Keratinocyte (primary cell): Measurements from ENCODE around the gene DGLUCY. TPM values are rescaled to one million over a fixed set of nuclear protein-coding genes. Genes with fewer than 3 reads are reported as not detected.
"Not testable (repeated sequence)": the region's sequence is repeated elsewhere in the genome, so short reads cannot be mapped to it uniquely, and the experiment has no call there.

Experiments
- DNase-seq: peaks from one replicate; pipeline ENCODE4 v3.0.0-alpha.2; 2011; ENCODE audit warnings: low read depth, missing footprints, low spot score
- FAIRE-seq: peaks from 2 replicates; lab custom pipeline; 2011; peaks lifted over from hg19 to GRCh38; lab: Jason Lieb, UNC
- H2AFZ ChIP-seq: 2 replicates; pipeline ENCODE4 v1.6.0; 2012; ENCODE audit warnings: low read length, control low read depth, inconsistent platforms; ENCODE audit not compliant: control insufficient read depth
- H3K27ac ChIP-seq: 2 replicates; pipeline ENCODE4 v1.5.1; 2011; ENCODE audit warnings: low read length; ENCODE audit not compliant: control insufficient read depth, insufficient read depth
- H3K27me3 ChIP-seq: 3 replicates; pipeline ENCODE4 v1.6.0; 2011; ENCODE audit warnings: low read length; ENCODE audit not compliant: control insufficient read depth, insufficient read depth; ENCODE audit errors: extremely low read depth
- H3K36me3 ChIP-seq, 2 experiments: 2 replicates in 1 of 2; 3 replicates in 1 of 2; pipeline ENCODE4 v1.5.1; 2011; ENCODE audit warnings: low read length in 2 of 2, mild to moderate bottlenecking in 1 of 2; ENCODE audit not compliant: control insufficient read depth in 2 of 2, insufficient read depth in 2 of 2; ENCODE audit errors: extremely low read depth in 1 of 2
- H3K4me1 ChIP-seq: 3 replicates; pipeline ENCODE4 v1.5.1; 2011; ENCODE audit warnings: low read length; ENCODE audit not compliant: control insufficient read depth, insufficient read depth; ENCODE audit errors: extremely low read depth
- H3K4me2 ChIP-seq: 3 replicates; pipeline ENCODE4 v1.6.0; 2011; ENCODE audit warnings: low read depth, low read length; ENCODE audit not compliant: control insufficient read depth, insufficient read depth; ENCODE audit errors: extremely low read depth
- H3K4me3 ChIP-seq, 3 experiments: fragments of 200-600 bp in 1 of 3; sonication (generic) in 1 of 3; 2 replicates in 2 of 3; 3 replicates in 1 of 3; pipeline ENCODE4 v1.5.1; 2011 to 2016; ENCODE audit warnings: low read length in 3 of 3, mild to moderate bottlenecking in 3 of 3, control low read depth in 2 of 3, inconsistent platforms in 1 of 3, low read depth in 1 of 3, mixed read lengths in 1 of 3, mixed run types in 1 of 3, moderate library complexity in 1 of 3; ENCODE audit not compliant: control insufficient read depth in 2 of 3, insufficient read depth in 2 of 3; ENCODE audit errors: extremely low read depth in 1 of 3
- H3K79me2 ChIP-seq: 2 replicates; pipeline ENCODE4 v1.6.0; 2012; ENCODE audit warnings: low read length; ENCODE audit not compliant: control insufficient read depth, insufficient read depth
- H3K9ac ChIP-seq: 3 replicates; pipeline ENCODE4 v1.6.0; 2011; ENCODE audit warnings: low read length; ENCODE audit not compliant: control insufficient read depth, insufficient read depth; ENCODE audit errors: extremely low read depth
- H3K9me1 ChIP-seq: 3 replicates; pipeline ENCODE4 v1.6.0; 2011; ENCODE audit warnings: low read length; ENCODE audit not compliant: control insufficient read depth, insufficient read depth; ENCODE audit errors: extremely low read depth
- H3K9me3 ChIP-seq: 2 replicates; pipeline ENCODE4 v1.5.1; 2012; ENCODE audit warnings: low read depth, low read length; ENCODE audit not compliant: control insufficient read depth
- H4K20me1 ChIP-seq: 3 replicates; pipeline ENCODE4 v1.6.0; 2011; ENCODE audit warnings: low read length; ENCODE audit not compliant: control insufficient read depth, insufficient read depth; ENCODE audit errors: extremely low read depth
- EZH2 ChIP-seq: IDR thresholded peaks from one replicate; pipeline ENCODE4 v1.6.1; 2012; ENCODE audit warnings: inconsistent platforms, mild to moderate bottlenecking, low read length, moderate library complexity
- dilution Hi-C: fragments of 300-500 bp; cut with MboI; formaldehyde crosslinking; loops from one replicate; pipeline ENCODE4 v1.7.0; 2020; ENCODE audit warnings: low sequenced_read_pairs; ENCODE audit not compliant: extremely low pct_ligation_motif_present
- polyA plus RNA-seq, 5 experiments: library from polyadenylated mRNA; depleted of rRNA in 3 of 5; stranded (reverse) in 3 of 5; stranded (forward) in 1 of 5; unstranded in 1 of 5; fragments of >200 nt; gene quantifications; 1 replicate in 1 of 5; 2 replicates in 3 of 5; 3 replicates in 1 of 5; pipeline versions ENCODE4 v1.2.1 to v1.2.3, GENCODE V29; 2011 to 2012; ENCODE audit warnings: missing spikeins in 2 of 5, low read depth in 1 of 5, low replicate concordance in 1 of 5
- TF ChIP-seq, protein P1 (sequence below), 3 experiments: IDR thresholded peaks in 1 of 3; conservative IDR thresholded peaks in 1 of 3; optimal IDR thresholded peaks in 1 of 3; 2 replicates in 2 of 3; 3 replicates in 1 of 3; pipeline versions ENCODE3 to v1.5.1; 2011; ENCODE audit warnings: low read length in 3 of 3, mild to moderate bottlenecking in 3 of 3, moderate library complexity in 2 of 3, control low read depth in 1 of 3, inconsistent platforms in 1 of 3; ENCODE audit not compliant: insufficient read depth in 2 of 3; ENCODE audit errors: extremely low read depth in 1 of 3

Gene DGLUCY
- polyA plus RNA-seq, 1 donor (not counting 4 experiments of a cell fraction or from before 2014, with no cell fraction given): 19.4 TPM

DNA sequence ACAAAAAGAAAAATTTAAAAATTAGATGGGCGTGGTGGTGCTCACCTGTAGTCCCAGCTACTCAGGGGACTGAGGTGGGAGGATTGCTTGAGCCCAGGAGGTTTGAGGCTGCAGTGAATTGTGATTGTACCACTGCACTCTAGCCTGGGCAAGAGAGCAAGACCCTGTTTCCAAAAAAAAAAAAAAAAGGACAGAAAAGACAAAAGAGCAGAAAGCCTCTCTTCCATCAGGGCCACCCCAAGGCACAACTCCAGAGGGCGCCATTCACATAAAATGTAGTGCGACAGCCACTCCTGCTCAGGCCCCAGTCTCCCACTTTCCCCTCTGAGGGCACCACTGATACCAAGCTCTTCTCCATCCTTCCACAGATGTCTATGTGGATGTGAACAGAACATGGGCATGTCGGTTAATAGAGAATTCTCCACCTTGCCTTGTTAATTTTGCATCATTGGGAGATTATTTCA, 41.8 kb downstream of the DGLUCY start:
- no peaks in the 10 kb centered on the region for H3K9me3 ChIP-seq
- dilution Hi-C loops: loop anchor here (25.0 kb wide), 1 partner anchor 132 kb away; no protein-coding TSS in a partner anchor
- DNase-seq: no peak
- H3K9ac ChIP-seq: no peak overlapping the region
- H2AFZ ChIP-seq: no peak overlapping the region
- H3K4me3 ChIP-seq: no peak overlapping the region
- no peaks in the 10 kb centered on the region for H3K79me2 ChIP-seq
- H3K4me2 ChIP-seq: no peak overlapping the region
- FAIRE-seq: no peak
- TF ChIP-seq EZH2: no peak
- TF ChIP-seq, protein P1, sequence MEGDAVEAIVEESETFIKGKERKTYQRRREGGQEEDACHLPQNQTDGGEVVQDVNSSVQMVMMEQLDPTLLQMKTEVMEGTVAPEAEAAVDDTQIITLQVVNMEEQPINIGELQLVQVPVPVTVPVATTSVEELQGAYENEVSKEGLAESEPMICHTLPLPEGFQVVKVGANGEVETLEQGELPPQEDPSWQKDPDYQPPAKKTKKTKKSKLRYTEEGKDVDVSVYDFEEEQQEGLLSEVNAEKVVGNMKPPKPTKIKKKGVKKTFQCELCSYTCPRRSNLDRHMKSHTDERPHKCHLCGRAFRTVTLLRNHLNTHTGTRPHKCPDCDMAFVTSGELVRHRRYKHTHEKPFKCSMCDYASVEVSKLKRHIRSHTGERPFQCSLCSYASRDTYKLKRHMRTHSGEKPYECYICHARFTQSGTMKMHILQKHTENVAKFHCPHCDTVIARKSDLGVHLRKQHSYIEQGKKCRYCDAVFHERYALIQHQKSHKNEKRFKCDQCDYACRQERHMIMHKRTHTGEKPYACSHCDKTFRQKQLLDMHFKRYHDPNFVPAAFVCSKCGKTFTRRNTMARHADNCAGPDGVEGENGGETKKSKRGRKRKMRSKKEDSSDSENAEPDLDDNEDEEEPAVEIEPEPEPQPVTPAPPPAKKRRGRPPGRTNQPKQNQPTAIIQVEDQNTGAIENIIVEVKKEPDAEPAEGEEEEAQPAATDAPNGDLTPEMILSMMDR (optimal IDR thresholded peaks at IDR 0.05 in 1 of 3, IDR thresholded peaks at IDR 0.05 in 1 of 3, conservative IDR thresholded peaks at IDR 0.05 in 1 of 3; ENCODE audit: extremely low read depth in 1 of 3, insufficient read depth in 2 of 3, low read length in 3 of 3): peak in 1 of 3 experiments; percentile 5
- H3K4me1 ChIP-seq: peaks cover 16% of the 10 kb centered on the region
- H3K9me1 ChIP-seq: peaks cover 3% of the 10 kb centered on the region
- H3K27me3 ChIP-seq: no peaks in the 10 kb centered on the region
- H3K27ac ChIP-seq: no peak overlapping the region
- H4K20me1 ChIP-seq: no peaks in the 10 kb centered on the region
- H3K36me3 ChIP-seq: peaks cover 6 to 7% of the 10 kb centered on the region in 2 experiments

DNA sequence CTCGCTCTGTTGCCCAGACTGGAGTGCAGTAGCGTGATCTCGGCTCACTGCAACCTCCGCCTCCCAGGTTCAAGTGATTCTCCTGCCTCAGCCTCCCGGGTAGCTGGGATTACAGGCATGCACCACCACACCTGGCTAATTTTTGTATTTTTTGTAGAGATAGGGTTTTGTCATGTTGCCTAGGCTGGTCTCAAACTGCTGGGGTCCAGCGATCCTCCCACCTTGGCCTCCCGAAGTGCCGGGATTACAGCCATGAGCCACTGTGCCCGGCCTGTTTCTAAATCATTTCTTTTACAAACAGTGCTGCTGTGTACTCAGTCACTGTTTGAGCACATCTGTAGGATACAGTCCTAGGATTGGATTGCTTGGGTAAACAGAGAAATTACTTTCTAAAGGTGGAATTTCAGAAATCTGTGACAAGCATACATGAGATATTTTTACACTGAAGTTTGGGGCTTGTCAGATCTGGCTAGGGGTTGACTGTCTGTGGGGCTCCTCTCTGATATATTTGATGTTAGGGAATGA, 42.3 kb downstream of the DGLUCY start:
- not testable (repeated sequence) for DNase-seq, H3K36me3 ChIP-seq, H3K4me2 ChIP-seq, H3K27ac ChIP-seq, H2AFZ ChIP-seq, H3K79me2 ChIP-seq, H4K20me1 ChIP-seq, H3K4me3 ChIP-seq, H3K9ac ChIP-seq, H3K9me1 ChIP-seq, FAIRE-seq, H3K27me3 ChIP-seq, H3K9me3 ChIP-seq
- peaks cover 16% of the 10 kb centered on the region for H3K4me1 ChIP-seq
- dilution Hi-C loops: loop anchor here (25.0 kb wide), 1 partner anchor 131 kb away; no protein-coding TSS in a partner anchor

DNA sequence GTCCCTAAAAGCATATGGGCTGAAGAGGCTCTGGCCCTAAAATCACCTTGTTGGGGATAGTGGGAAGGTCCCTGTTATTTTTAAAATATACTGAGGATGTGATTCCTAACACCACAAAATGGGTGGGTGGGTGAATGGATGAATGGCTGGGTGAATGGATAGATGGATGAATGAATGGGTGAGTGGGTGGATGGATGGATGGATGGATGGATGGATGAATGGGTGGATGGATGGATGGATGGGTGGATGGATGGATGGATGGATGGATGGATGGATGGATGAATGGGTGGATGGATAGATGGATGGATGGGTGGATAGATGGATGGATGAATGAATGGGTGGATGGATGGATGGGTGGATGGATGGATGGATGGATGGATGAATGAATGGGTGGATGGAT, 43.0 kb downstream of the DGLUCY start:
- not testable (repeated sequence) for H3K9me1 ChIP-seq, FAIRE-seq, H3K9me3 ChIP-seq, H3K4me3 ChIP-seq, H3K9ac ChIP-seq, DNase-seq, H4K20me1 ChIP-seq, H3K27me3 ChIP-seq, H3K27ac ChIP-seq, H3K79me2 ChIP-seq, H3K4me2 ChIP-seq, H2AFZ ChIP-seq
- dilution Hi-C loops: loop anchor here (25.0 kb wide), 1 partner anchor 130 kb away; no protein-coding TSS in a partner anchor
- peaks cover 7 to 11% of the 10 kb centered on the region in 2 experiments for H3K36me3 ChIP-seq
- H3K4me1 ChIP-seq: peaks cover 16% of the 10 kb centered on the region
